H1 (cell line): ENCODE data around the gene TNS1. TPM values are rescaled to one million over a fixed set of nuclear protein-coding genes. Genes with fewer than 3 reads are reported as not detected.

Experiments
- CBX5 ChIP-seq: fragments of 300-800, 300-1000 bp; sonication (generic); IDR thresholded peaks from 2 replicates; pipeline ENCODE4 v1.7.1; 2016; ENCODE audit warnings: antibody characterized with exemption, low read length, low read depth
- HDAC2 ChIP-seq, 2 experiments: fragments of 300-600 bp in 1 of 2; sonication (generic) in 1 of 2; IDR thresholded peaks; 2 replicates each; pipeline ENCODE4 v1.6.1; 2011 to 2012; ENCODE audit warnings: low read depth in 2 of 2, low read length in 2 of 2, mild to moderate bottlenecking in 2 of 2, moderate library complexity in 2 of 2, borderline replicate concordance in 1 of 2, inconsistent platforms in 1 of 2
- SP2 ChIP-seq: IDR thresholded peaks from 2 replicates; pipeline ENCODE4 v1.6.1; 2012; ENCODE audit warnings: mild to moderate bottlenecking, low read length, inconsistent platforms
- TAF1 ChIP-seq: IDR thresholded peaks from 2 replicates; pipeline ENCODE4 v1.6.1; 2011; ENCODE audit warnings: mild to moderate bottlenecking, low read depth, low read length
- polyA plus RNA-seq, 7 experiments: library from polyadenylated mRNA; depleted of rRNA in 3 of 7; stranded (reverse) in 5 of 7; unstranded in 2 of 7; fragments of >200 nt in 5 of 7; fragments of 200-250 nt in 2 of 7; gene quantifications; 1 replicate in 5 of 7; 2 replicates in 1 of 7; 4 replicates in 1 of 7; pipeline versions ENCODE4 v1.2.1 to v1.2.3, GENCODE V29; 2011 to 2013; ENCODE audit warnings: missing spikeins in 2 of 7, mixed read lengths in 2 of 7
- total RNA-seq: library from RNA; stranded (reverse); fragmentation: NEBNext Ultra II Directional; extraction: Animal tissue kit (Norgen Biotek cat#: 25700); gene quantifications from 2 replicates; pipeline ENCODE4 v1.2.1, GENCODE V29; 2021
- TF ChIP-seq, protein P1 (sequence below): fragments of 300-600 bp; sonication (generic); IDR thresholded peaks from 2 replicates; pipeline ENCODE4 v1.7.1; 2012; ENCODE audit warnings: low read length, moderate library complexity, mild to moderate bottlenecking, inconsistent platforms; ENCODE audit not compliant: insufficient replicate concordance

TNS1 gene
- total and polyA plus RNA-seq, 2 of the 8 experiments (the other 6 are each of a cell fraction or from before 2014, with no cell fraction given): 1.5 to 5.1 TPM

DNA sequence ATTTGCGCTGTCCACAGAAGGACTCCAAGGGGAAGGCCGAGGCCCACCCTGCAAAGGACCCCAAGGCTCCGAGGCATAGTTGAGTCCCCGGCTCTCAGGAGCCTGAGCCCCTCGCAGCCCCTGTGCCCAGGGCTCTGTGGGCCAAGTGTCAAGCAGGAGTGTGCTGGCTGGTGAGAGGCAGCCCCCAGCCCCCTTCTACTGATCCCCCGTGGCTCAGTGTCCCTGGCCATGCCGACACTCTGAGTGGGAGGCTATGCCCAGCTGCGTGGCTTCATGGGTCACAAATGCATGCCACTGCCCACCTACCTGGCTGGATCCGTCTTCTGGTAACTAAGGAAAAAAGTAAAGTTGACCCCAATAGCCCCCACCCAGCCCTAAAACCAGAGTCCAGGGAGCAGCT is 172.7 kb downstream of the TNS1 start (continued):
- TF ChIP-seq, protein P1, sequence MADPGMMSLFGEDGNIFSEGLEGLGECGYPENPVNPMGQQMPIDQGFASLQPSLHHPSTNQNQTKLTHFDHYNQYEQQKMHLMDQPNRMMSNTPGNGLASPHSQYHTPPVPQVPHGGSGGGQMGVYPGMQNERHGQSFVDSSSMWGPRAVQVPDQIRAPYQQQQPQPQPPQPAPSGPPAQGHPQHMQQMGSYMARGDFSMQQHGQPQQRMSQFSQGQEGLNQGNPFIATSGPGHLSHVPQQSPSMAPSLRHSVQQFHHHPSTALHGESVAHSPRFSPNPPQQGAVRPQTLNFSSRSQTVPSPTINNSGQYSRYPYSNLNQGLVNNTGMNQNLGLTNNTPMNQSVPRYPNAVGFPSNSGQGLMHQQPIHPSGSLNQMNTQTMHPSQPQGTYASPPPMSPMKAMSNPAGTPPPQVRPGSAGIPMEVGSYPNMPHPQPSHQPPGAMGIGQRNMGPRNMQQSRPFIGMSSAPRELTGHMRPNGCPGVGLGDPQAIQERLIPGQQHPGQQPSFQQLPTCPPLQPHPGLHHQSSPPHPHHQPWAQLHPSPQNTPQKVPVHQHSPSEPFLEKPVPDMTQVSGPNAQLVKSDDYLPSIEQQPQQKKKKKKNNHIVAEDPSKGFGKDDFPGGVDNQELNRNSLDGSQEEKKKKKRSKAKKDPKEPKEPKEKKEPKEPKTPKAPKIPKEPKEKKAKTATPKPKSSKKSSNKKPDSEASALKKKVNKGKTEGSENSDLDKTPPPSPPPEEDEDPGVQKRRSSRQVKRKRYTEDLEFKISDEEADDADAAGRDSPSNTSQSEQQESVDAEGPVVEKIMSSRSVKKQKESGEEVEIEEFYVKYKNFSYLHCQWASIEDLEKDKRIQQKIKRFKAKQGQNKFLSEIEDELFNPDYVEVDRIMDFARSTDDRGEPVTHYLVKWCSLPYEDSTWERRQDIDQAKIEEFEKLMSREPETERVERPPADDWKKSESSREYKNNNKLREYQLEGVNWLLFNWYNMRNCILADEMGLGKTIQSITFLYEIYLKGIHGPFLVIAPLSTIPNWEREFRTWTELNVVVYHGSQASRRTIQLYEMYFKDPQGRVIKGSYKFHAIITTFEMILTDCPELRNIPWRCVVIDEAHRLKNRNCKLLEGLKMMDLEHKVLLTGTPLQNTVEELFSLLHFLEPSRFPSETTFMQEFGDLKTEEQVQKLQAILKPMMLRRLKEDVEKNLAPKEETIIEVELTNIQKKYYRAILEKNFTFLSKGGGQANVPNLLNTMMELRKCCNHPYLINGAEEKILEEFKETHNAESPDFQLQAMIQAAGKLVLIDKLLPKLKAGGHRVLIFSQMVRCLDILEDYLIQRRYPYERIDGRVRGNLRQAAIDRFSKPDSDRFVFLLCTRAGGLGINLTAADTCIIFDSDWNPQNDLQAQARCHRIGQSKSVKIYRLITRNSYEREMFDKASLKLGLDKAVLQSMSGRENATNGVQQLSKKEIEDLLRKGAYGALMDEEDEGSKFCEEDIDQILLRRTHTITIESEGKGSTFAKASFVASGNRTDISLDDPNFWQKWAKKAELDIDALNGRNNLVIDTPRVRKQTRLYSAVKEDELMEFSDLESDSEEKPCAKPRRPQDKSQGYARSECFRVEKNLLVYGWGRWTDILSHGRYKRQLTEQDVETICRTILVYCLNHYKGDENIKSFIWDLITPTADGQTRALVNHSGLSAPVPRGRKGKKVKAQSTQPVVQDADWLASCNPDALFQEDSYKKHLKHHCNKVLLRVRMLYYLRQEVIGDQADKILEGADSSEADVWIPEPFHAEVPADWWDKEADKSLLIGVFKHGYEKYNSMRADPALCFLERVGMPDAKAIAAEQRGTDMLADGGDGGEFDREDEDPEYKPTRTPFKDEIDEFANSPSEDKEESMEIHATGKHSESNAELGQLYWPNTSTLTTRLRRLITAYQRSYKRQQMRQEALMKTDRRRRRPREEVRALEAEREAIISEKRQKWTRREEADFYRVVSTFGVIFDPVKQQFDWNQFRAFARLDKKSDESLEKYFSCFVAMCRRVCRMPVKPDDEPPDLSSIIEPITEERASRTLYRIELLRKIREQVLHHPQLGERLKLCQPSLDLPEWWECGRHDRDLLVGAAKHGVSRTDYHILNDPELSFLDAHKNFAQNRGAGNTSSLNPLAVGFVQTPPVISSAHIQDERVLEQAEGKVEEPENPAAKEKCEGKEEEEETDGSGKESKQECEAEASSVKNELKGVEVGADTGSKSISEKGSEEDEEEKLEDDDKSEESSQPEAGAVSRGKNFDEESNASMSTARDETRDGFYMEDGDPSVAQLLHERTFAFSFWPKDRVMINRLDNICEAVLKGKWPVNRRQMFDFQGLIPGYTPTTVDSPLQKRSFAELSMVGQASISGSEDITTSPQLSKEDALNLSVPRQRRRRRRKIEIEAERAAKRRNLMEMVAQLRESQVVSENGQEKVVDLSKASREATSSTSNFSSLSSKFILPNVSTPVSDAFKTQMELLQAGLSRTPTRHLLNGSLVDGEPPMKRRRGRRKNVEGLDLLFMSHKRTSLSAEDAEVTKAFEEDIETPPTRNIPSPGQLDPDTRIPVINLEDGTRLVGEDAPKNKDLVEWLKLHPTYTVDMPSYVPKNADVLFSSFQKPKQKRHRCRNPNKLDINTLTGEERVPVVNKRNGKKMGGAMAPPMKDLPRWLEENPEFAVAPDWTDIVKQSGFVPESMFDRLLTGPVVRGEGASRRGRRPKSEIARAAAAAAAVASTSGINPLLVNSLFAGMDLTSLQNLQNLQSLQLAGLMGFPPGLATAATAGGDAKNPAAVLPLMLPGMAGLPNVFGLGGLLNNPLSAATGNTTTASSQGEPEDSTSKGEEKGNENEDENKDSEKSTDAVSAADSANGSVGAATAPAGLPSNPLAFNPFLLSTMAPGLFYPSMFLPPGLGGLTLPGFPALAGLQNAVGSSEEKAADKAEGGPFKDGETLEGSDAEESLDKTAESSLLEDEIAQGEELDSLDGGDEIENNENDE: no peak
- no peak for TF ChIP-seq SP2
- no peak for TF ChIP-seq HDAC2 (IDR thresholded peaks at IDR 0.05; ENCODE audit: borderline replicate concordance in 1 of 2, low read depth in 2 of 2, low read length in 2 of 2)
- no peak for TF ChIP-seq CBX5
- TF ChIP-seq TAF1: no peak
